H9 (cell line): ENCODE data around the gene FBXO42. TPM values are rescaled to one million over a fixed set of nuclear protein-coding genes. Genes with fewer than 3 reads are reported as not detected.

Experiments
- DNase-seq: peaks from one replicate; pipeline ENCODE4 v3.0.0-alpha.2; 2017
- H2AFZ ChIP-seq: one replicate; pipeline ENCODE4 v1.6.1; 2013; ENCODE audit warnings: mild to moderate bottlenecking, low read length, control low read depth, moderate library complexity
- H2AK5ac ChIP-seq: 2 replicates; pipeline ENCODE4 v1.6.1; 2013; ENCODE audit warnings: low read length, control low read depth, mixed read lengths; ENCODE audit not compliant: insufficient read length
- H2BK120ac ChIP-seq: one replicate; pipeline ENCODE4 v1.6.1; 2013; ENCODE audit warnings: low read depth, mild to moderate bottlenecking, low read length, control low read depth, inconsistent platforms; ENCODE audit not compliant: poor library complexity, severe bottlenecking
- H2BK12ac ChIP-seq: 2 replicates; pipeline ENCODE4 v1.6.1; 2013; ENCODE audit warnings: low read length, control low read depth, mixed read lengths, low read depth; ENCODE audit not compliant: insufficient read length
- H2BK15ac ChIP-seq: 2 replicates; pipeline ENCODE4 v1.6.1; 2013; ENCODE audit warnings: low read depth, low read length, control low read depth
- H2BK20ac ChIP-seq: one replicate; pipeline ENCODE4 v1.6.1; 2013; ENCODE audit warnings: low read depth, mild to moderate bottlenecking, low read length, control low read depth, inconsistent platforms; ENCODE audit not compliant: poor library complexity, severe bottlenecking
- H2BK5ac ChIP-seq: 2 replicates; pipeline ENCODE4 v1.6.1; 2013; ENCODE audit warnings: low read length, control low read depth, mixed read lengths; ENCODE audit not compliant: insufficient read length
- H3K14ac ChIP-seq: 2 replicates; pipeline ENCODE4 v1.6.1; 2013; ENCODE audit warnings: low read length, control low read depth; ENCODE audit not compliant: insufficient read depth
- H3K18ac ChIP-seq: 2 replicates; pipeline ENCODE4 v1.6.1; 2013; ENCODE audit warnings: low read depth, mild to moderate bottlenecking, mixed read lengths, low read length, control low read depth; ENCODE audit not compliant: insufficient read length
- H3K23ac ChIP-seq: 2 replicates; pipeline ENCODE4 v1.6.1; 2013; ENCODE audit warnings: low read length, control low read depth, mixed read lengths, low read depth; ENCODE audit not compliant: insufficient read length
- H3K23me2 ChIP-seq: 2 replicates; pipeline ENCODE4 v1.6.1; 2013; ENCODE audit warnings: low read depth, mild to moderate bottlenecking, mixed read lengths, low read length, control low read depth; ENCODE audit not compliant: insufficient read length, poor library complexity, severe bottlenecking
- H3K27ac ChIP-seq: 2 replicates; pipeline ENCODE4 v1.5.1; 2013; ENCODE audit warnings: low read length, control low read depth, mixed read lengths, low read depth; ENCODE audit not compliant: insufficient read length
- H3K27me3 ChIP-seq: 2 replicates; pipeline ENCODE4 v1.6.1; 2013; ENCODE audit warnings: low read length, control low read depth, inconsistent platforms; ENCODE audit not compliant: insufficient read depth
- H3K4ac ChIP-seq: 2 replicates; pipeline ENCODE4 v1.6.1; 2013; ENCODE audit warnings: low read depth, mild to moderate bottlenecking, control low read depth, inconsistent platforms, low read length, moderate library complexity
- H3K4me1 ChIP-seq: 2 replicates; pipeline ENCODE4 v1.6.1; 2013; ENCODE audit warnings: low read length, control low read depth, inconsistent platforms; ENCODE audit not compliant: insufficient read depth
- H3K4me2 ChIP-seq: 2 replicates; pipeline ENCODE4 v1.6.1; 2013; ENCODE audit warnings: low read length, control low read depth, mixed read lengths; ENCODE audit not compliant: insufficient read length, insufficient read depth
- H3K56ac ChIP-seq: 2 replicates; pipeline ENCODE4 v1.6.1; 2013; ENCODE audit warnings: low read depth, mild to moderate bottlenecking, mixed read lengths, low read length, control low read depth; ENCODE audit not compliant: insufficient read length
- H3K79me1 ChIP-seq: 2 replicates; pipeline ENCODE4 v1.6.1; 2013; ENCODE audit warnings: low read depth, mild to moderate bottlenecking, moderate library complexity, low read length, control low read depth, inconsistent platforms; ENCODE audit not compliant: insufficient read depth, poor library complexity, severe bottlenecking
- H3K79me2 ChIP-seq: 2 replicates; pipeline ENCODE4 v1.6.1; 2013; ENCODE audit warnings: low read length, control low read depth, inconsistent platforms; ENCODE audit not compliant: insufficient read depth
- H3K9ac ChIP-seq: 2 replicates; pipeline ENCODE4 v1.6.1; 2013; ENCODE audit warnings: low read length, control low read depth, mixed read lengths; ENCODE audit not compliant: insufficient read length; ENCODE audit errors: extremely low read depth
- H3K9me3 ChIP-seq: one replicate; pipeline ENCODE4 v1.6.1; 2013; ENCODE audit warnings: low read depth, low read length, inconsistent platforms; ENCODE audit not compliant: control insufficient read depth
- H3T11ph ChIP-seq: one replicate; pipeline ENCODE4 v1.6.1; 2013; ENCODE audit warnings: mild to moderate bottlenecking, low read length, control low read depth, inconsistent platforms
- H4K20me1 ChIP-seq: one replicate; pipeline ENCODE4 v1.6.1; 2013; ENCODE audit not compliant: control insufficient read depth, insufficient read length, insufficient read depth
- H4K5ac ChIP-seq: 2 replicates; pipeline ENCODE4 v1.6.1; 2013; ENCODE audit warnings: low read depth, mild to moderate bottlenecking, mixed read lengths, low read length, control low read depth; ENCODE audit not compliant: insufficient read length
- H4K8ac ChIP-seq: replicated peaks from 2 replicates; pipeline ENCODE4 v1.6.1; 2013; ENCODE audit warnings: low read length, control low read depth, mixed read lengths, low read depth; ENCODE audit not compliant: insufficient read length
- H4K91ac ChIP-seq: 2 replicates; pipeline ENCODE4 v1.6.1; 2013; ENCODE audit warnings: low read depth, mild to moderate bottlenecking, moderate library complexity, mixed read lengths, low read length, control low read depth; ENCODE audit not compliant: insufficient read length
- H3K27ac Mint-ChIP-seq, 3 experiments: 2 replicates in 2 of 3; 3 replicates in 1 of 3; pipeline ENCODE4 v1.8.0; 2020 to 2021; ENCODE audit warnings: mixed read lengths in 3 of 3, mild to moderate bottlenecking in 1 of 3, moderate library complexity in 1 of 3
- H3K27me3 Mint-ChIP-seq: 2 replicates; pipeline ENCODE4 v1.8.0; 2021; ENCODE audit warnings: low read depth, mild to moderate bottlenecking, moderate library complexity, mixed read lengths
- H3K36me3 Mint-ChIP-seq, 3 experiments: 2 replicates in 2 of 3; 3 replicates in 1 of 3; pipeline ENCODE4 v1.8.0; 2020 to 2021; ENCODE audit warnings: low read depth in 3 of 3, mixed read lengths in 3 of 3; ENCODE audit not compliant: insufficient read depth in 1 of 3
- H3K4me1 Mint-ChIP-seq, 2 experiments: 2 replicates each; pipeline ENCODE4 v1.8.0; 2020; ENCODE audit warnings: mixed read lengths in 2 of 2
- H3K4me3 Mint-ChIP-seq, 2 experiments: 2 replicates in 1 of 2; 3 replicates in 1 of 2; pipeline ENCODE4 v1.8.0; 2020 to 2021; ENCODE audit warnings: mild to moderate bottlenecking in 2 of 2, mixed read lengths in 2 of 2, moderate library complexity in 1 of 2
- H3K9me3 Mint-ChIP-seq, 2 experiments: 2 replicates in 1 of 2; 3 replicates in 1 of 2; pipeline ENCODE4 v1.8.0; 2020; ENCODE audit warnings: mild to moderate bottlenecking in 2 of 2, mixed read lengths in 2 of 2, moderate library complexity in 1 of 2
- WGBS: extraction: QIAGEN DNeasy Blood & Tissue Kit; methylation state at CpG from one replicate; pipeline ENCODE4 v1.1.7; 2013; ENCODE audit warnings: missing lambda C conversion rate, low lambda C conversion rate, mixed read lengths; ENCODE audit not compliant: insufficient read length; ENCODE audit errors: extremely low coverage; 5-methylcytosine and 5-hydroxymethylcytosine counted together
- total RNA-seq: library from RNA; stranded (reverse); gene quantifications from 2 replicates; pipeline ENCODE4 v1.2.1, GENCODE V29; 2021
- TF ChIP-seq, protein P1 (sequence below): fragments of 200-600 bp; sonication (generic); conservative IDR thresholded peaks from 3 replicates; pipeline ENCODE4 v1.8.0; 2021; ENCODE audit warnings: antibody characterized with exemption, mild to moderate bottlenecking

The FBXO42 gene
- total RNA-seq, 1 experiment from 2014 or later, result 17.4 TPM

DNA sequence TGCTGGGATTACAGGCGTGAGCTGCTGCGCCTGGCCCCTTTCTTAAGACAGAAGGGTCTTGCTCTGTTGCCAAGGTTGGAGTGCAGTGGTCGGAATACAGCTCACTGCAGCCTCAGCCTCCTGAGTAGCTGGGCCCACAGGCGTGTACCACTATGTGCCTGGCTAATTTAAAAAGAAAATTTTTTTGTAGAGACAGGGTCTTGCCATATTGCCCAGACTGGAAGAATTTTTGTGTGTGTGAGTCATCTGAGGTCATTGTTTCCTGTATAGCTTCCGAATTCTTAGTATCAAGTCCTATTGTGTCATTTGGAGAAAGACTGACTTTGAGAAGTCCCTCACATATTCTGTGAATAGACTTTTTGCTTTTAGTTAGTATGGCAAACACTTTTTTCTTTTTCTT is 19.4 kb upstream of the FBXO42 start:
- TF ChIP-seq, protein P1, sequence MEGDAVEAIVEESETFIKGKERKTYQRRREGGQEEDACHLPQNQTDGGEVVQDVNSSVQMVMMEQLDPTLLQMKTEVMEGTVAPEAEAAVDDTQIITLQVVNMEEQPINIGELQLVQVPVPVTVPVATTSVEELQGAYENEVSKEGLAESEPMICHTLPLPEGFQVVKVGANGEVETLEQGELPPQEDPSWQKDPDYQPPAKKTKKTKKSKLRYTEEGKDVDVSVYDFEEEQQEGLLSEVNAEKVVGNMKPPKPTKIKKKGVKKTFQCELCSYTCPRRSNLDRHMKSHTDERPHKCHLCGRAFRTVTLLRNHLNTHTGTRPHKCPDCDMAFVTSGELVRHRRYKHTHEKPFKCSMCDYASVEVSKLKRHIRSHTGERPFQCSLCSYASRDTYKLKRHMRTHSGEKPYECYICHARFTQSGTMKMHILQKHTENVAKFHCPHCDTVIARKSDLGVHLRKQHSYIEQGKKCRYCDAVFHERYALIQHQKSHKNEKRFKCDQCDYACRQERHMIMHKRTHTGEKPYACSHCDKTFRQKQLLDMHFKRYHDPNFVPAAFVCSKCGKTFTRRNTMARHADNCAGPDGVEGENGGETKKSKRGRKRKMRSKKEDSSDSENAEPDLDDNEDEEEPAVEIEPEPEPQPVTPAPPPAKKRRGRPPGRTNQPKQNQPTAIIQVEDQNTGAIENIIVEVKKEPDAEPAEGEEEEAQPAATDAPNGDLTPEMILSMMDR, result no peak
- Histone ChIP-seq H3K56ac (no peak overlapping the region), H3K9me3 (no peaks in the 10 kb centered on the region), H3K27ac (no peak overlapping the region), H3K4ac (no peak overlapping the region), H3K9ac (no peak overlapping the region), H2BK12ac (no peak overlapping the region), H3K27me3 (no peaks in the 10 kb centered on the region), H4K91ac (no peak overlapping the region), H3K23me2 (peaks cover 9% of the 10 kb centered on the region), H3K14ac (no peak overlapping the region), H2AFZ (no peak overlapping the region), H2BK5ac (no peak overlapping the region), H3K18ac (no peak overlapping the region), H3K4me2 (no peak overlapping the region), H4K8ac (no peak overlapping the region), H4K20me1 (no peaks in the 10 kb centered on the region), H3K23ac (no peak overlapping the region), H2BK15ac (no peak overlapping the region), H2BK120ac (no peak overlapping the region), H4K5ac (no peak overlapping the region), H3T11ph (no peak overlapping the region), H3K79me2 (peaks cover 52% of the 10 kb centered on the region), H2AK5ac (no peak overlapping the region), H3K4me1 (no peaks in the 10 kb centered on the region; the same call in 1 of the 2 replicates), H3K79me1 (peaks cover 9% of the 10 kb centered on the region), H2BK20ac (no peak overlapping the region)
- Mint-ChIP-seq H3K27me3 (no peaks in the 10 kb centered on the region), H3K27ac (peak overlapping the region in 1 of 3 experiments; percentile 57; a peak in 1 of 7 replicates), H3K36me3 (peaks cover 0 to 14% (median 14%) of the 10 kb centered on the region in 3 experiments; a peak in 6 of 7 replicates), H3K4me3 (no peak overlapping the region), H3K4me1 (peaks cover 39 to 40% of the 10 kb centered on the region in 2 experiments), H3K9me3 (no peaks in the 10 kb centered on the region; a peak in 1 of 5 replicates)
- DNase-seq, result no peak
- WGBS, result no CpG with 5 or more reads among the region's 5 CpGs
